ENCODE results near the gene CRKL.
"Not testable (repeated sequence)": the region's sequence is repeated elsewhere in the genome, so short reads cannot be mapped to it uniquely, and the experiment has no call there.

CRKL gene

DNA sequence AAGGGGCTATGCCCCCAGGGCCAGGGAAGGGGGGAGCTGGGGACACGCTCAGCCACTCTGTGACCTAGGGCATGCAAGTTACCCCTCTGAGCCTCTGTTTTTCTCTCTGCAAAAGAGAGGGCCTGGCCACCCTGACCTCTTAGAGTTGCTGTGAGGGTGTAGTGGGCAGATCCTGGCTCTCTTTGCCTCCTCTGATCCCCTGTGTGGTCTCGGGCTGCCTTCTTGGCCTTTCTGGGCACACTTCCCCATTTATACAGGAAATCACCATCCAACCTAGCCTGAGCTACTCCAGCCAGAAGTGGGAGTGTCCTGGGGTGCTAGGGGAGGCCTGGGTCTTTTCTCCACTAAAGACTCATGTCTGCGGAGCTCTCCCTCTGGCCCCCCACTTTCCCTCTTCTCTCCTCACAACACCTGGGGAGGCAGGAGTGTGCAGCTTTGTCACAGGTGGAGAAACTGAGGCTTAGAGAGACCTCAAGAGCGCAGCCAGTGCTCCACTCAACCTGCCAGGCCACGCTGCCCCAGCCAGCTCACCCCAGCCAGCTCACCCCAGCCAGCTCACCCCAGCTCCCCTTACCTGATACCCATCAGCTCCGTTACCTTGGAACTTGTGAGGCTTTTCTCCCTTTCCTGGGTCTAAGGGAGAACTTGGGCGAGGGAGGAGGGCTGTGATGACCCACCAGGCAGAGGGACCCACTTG is 51.2 kb downstream of the CRKL start:
- TF ChIP-seq, protein P1, sequence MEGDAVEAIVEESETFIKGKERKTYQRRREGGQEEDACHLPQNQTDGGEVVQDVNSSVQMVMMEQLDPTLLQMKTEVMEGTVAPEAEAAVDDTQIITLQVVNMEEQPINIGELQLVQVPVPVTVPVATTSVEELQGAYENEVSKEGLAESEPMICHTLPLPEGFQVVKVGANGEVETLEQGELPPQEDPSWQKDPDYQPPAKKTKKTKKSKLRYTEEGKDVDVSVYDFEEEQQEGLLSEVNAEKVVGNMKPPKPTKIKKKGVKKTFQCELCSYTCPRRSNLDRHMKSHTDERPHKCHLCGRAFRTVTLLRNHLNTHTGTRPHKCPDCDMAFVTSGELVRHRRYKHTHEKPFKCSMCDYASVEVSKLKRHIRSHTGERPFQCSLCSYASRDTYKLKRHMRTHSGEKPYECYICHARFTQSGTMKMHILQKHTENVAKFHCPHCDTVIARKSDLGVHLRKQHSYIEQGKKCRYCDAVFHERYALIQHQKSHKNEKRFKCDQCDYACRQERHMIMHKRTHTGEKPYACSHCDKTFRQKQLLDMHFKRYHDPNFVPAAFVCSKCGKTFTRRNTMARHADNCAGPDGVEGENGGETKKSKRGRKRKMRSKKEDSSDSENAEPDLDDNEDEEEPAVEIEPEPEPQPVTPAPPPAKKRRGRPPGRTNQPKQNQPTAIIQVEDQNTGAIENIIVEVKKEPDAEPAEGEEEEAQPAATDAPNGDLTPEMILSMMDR (IDR thresholded peaks at IDR 0.05; ENCODE audit: extremely low read depth, missing control alignments): no peak
- DNase-seq (ENCODE audit: low spot score): no peak

DNA sequence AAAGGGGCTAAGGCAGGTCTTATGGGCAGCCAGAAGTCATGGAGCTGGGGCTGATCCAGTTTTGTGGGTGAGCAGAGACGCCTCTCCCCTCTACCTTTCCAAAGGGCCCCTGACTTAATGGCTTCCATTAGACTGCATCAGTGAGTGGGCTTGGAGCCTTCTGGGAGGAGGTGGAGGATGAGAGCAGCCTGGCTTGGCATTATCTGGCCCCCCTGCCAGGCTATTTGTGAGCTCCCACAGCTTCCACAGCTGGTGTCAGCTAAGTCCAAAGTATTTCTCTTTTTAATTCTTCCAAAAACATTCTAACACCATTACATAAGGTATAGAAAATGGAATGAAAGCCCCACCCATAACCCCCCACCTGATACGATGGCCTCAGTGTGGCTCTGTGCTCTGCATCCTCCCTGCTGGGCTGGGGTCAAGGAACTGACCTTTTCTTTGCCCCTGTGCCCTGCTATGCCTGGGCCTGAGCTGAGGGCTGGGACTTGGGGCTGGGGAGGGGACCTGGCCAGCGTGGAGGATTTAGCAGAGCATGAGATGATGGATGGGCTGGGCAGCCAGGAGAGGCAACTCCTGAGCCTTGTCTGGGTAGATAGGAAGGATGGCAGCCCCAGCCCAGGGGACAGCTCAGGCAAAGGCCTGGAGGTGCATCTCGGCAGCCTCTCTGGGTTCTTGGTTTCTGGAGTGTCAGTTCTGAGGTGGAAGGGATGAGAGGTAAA is 53.9 kb downstream of the CRKL start:
- TF ChIP-seq, protein P1 (IDR thresholded peaks at IDR 0.05; ENCODE audit: extremely low read depth, missing control alignments): no peak

DNA sequence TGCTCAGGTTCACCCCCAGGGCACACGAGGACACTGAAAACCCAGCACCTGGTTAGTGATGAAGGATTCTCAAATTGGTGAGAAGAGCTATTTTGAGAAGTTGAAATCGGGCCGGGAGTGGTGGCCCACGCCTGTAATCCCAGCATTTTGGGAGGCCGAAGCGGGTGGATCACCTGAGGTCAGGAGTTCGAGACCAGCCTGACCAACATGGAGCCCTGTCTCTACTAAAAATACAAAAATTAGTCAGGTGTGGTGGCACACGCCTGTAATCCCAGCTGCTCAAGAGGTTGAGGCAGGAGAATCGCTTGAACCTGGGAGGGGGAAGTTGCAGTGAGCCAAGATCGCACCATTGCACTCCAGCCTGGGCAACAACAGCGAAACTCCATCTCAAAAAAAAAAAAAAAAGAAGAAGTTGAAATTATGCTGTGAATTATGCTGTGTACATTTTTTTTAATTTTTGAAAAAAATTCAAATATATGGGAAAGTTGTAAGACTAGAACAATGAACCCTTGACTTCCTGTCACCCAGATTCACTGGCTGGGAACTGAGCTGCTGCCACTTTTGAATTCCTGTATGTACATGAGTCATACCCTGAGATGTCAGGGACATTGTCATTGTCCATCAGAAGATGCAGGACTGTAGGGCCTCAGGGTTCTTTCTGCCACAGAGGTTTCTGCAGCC is 54.9 kb downstream of the CRKL start:
- DNase-seq (ENCODE audit: low spot score): not testable (repeated sequence)

More for the DNA sequence above, 53.9 kb downstream of the CRKL start:
- no peak for DNase-seq (ENCODE audit: low spot score)

DNA sequence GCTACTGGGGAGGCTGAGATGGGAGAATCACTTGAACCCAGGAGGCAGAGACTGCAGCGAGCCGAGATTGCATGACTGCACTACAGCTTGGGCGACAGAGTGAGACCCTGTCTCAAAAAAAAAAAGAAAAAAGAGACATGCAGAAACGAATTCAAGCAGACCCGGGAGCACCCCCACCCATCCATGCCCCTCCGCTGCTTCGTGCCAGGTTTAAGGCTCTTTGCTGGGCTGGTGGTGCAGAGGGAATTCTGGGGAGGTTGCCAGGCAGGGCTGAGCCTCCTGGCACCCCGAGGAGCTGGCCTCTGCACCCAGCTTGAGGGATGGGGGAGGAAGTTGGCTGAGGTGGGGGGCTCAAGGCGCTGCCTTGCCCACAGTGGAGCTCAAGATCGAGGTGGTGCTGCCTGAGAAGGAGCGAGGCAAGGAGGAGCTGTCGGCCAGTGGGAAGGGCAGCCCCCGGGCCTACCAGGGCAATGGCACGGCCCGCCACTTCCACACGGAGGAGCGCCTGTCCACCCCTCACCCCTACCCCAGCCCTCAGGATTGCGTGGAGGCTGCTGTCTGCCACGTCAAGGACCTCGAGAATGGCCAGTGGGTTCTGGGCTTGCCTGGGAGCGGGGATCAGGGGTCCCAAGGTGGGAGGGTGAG is 55.8 kb downstream of the CRKL start:
- DNase-seq (ENCODE audit: low spot score): no peak
- TF ChIP-seq, protein P1 (IDR thresholded peaks at IDR 0.05; ENCODE audit: extremely low read depth, missing control alignments): no peak

DNA sequence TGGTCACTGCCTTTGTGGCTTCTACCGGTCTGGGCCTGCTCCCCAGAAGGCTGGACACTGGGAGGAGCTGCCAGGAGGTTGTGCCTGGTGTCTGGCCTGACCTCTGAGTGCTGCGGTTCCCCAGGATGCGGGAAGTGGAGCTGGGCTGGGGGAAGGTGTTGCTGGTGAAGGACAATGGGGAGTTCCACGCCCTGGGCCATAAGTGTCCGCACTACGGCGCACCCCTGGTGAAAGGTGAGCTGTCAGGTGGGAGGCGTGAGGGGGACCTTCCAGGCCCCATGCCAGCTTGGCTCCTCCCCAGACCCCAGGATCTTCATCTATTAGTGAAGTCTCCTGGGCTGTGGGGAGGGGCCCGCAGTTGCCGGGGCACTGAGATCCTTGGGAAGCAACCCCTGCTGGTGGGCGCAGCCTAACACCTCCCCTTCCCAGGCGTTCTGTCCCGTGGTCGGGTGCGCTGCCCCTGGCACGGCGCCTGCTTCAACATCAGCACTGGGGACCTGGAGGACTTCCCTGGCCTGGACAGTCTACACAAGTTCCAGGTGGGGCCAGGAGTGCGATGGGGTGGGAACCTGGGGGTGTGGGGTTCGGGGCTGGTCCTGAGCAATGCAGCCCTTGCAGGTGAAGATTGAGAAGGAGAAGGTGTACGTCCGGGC is 56.6 kb downstream of the CRKL start:
- no peak for DNase-seq (ENCODE audit: low spot score)
- TF ChIP-seq, protein P1 (IDR thresholded peaks at IDR 0.05; ENCODE audit: extremely low read depth, missing control alignments): no peak

DNA sequence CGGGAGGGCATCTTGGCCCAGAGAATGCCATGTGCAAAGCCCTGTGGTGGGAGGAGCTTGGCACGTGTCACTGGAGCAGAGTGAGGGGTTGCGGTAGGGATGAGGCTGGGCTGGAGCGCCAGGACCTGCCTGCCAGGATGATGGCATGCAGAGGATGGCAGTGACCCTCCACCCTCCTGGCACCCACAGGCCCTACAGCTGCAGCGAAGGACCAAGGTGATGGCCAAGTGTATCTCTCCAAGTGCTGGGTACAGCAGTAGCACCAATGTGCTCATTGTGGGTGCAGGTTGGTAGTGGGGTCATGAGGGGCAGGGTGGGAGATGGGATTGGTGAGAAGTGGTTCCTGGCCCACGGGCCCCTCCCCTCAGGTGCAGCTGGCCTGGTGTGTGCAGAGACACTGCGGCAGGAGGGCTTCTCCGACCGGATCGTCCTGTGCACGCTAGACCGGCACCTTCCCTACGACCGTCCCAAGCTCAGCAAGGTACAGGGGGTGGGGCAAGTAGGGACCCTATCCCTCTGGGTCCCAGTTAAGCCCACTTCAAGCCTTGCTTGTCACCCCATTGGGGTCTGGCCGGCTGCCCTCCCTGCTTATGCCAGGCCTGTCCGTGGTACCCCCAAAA is 57.2 kb downstream of the CRKL start:
- TF ChIP-seq, protein P1 (IDR thresholded peaks at IDR 0.05; ENCODE audit: extremely low read depth, missing control alignments): no peak
- DNase-seq (ENCODE audit: low spot score): no peak

Data from GM20000 (cell line).